ENCODE measurements around the gene CHIA. TPM values are rescaled to one million over a fixed set of nuclear protein-coding genes. Genes with fewer than 3 reads are reported as not detected.
"Not testable (repeated sequence)": the region's sequence is repeated elsewhere in the genome, so short reads cannot be mapped to it uniquely, and the experiment has no call there.

Gene CHIA
- total RNA-seq, 1 experiment from 2014 or later, result not detected

- RAD21 ChIA-PET (ENCODE audit: low non-redundant PET in 1 of 2, low total read pairs in 2 of 2, uncharacterized antibody in 2 of 2, unreplicated experiment in 2 of 2), result no interaction called here
- peaks cover under 1 to 2% of the 10 kb centered on the region in 2 experiments; a peak in 2 of 4 replicates for H3K4me1 ChIP-seq (ENCODE audit: control insufficient read depth in 1 of 2, insufficient read depth in 2 of 2, low read length in 2 of 2)
- CTCF ChIA-PET, result no interaction called here
- POLR2A ChIA-PET, result no interaction called here
- H3K27me3 ChIP-seq (ENCODE audit: insufficient read depth, low read length), result no peaks in the 10 kb centered on the region
- no peak overlapping the region for H3K4me2 ChIP-seq (ENCODE audit: low read length)
- no peaks in the 10 kb centered on the region for H3K79me2 ChIP-seq (ENCODE audit: insufficient read depth, low read length)
- H3K9me2 ChIP-seq (ENCODE audit: insufficient read depth), result no peaks in the 10 kb centered on the region
- no peak overlapping the region for H3K9ac ChIP-seq (ENCODE audit: low read length)
- intact Hi-C loops (cut with micrococcal nuclease), result no loop called here
- H3K36me3 ChIP-seq (ENCODE audit: control insufficient read depth in 1 of 2, insufficient read depth in 2 of 2, low read length in 2 of 2), result no peaks in the 10 kb centered on the region
- no peak overlapping the region for H3K27ac ChIP-seq (ENCODE audit: low read depth, low read length)
- no peak overlapping the region for H2AFZ ChIP-seq (ENCODE audit: low read depth, low read length, poor library complexity, severe bottlenecking)
- TF ChIP-seq RAD21 (IDR thresholded peaks at IDR 0.05; ENCODE audit: low read depth) (no peak), CBX3 (IDR thresholded peaks at IDR 0.05; ENCODE audit: low read depth) (no peak), SIN3A (IDR thresholded peaks at IDR 0.05; ENCODE audit: low read depth) (no peak), REST (IDR thresholded peaks at IDR 0.05; ENCODE audit: low read depth) (no peak), ELF1 (IDR thresholded peaks at IDR 0.05; ENCODE audit: borderline replicate concordance, low read depth) (no peak), MAX (IDR thresholded peaks at IDR 0.05) (no peak), POLR2A (IDR thresholded peaks at IDR 0.05; ENCODE audit: borderline replicate concordance, extremely low read depth, insufficient read depth, insufficient read length) (no peak), ZNF274 (IDR thresholded peaks at IDR 0.05; ENCODE audit: low read depth, low read length) (no peak), SRF (IDR thresholded peaks at IDR 0.05; ENCODE audit: low read depth) (no peak), EZH2phosphoT487 (IDR thresholded peaks at IDR 0.05; ENCODE audit: borderline replicate concordance) (no peak), ZFX (IDR thresholded peaks at IDR 0.05) (no peak), SP1 (IDR thresholded peaks at IDR 0.05; ENCODE audit: low read depth) (no peak), FOSL1 (IDR thresholded peaks at IDR 0.05; ENCODE audit: low read depth) (no peak), ZBTB33 (IDR thresholded peaks at IDR 0.05; ENCODE audit: extremely low read depth, insufficient replicate concordance, low read length) (no peak)
- H3K4me3 ChIP-seq (replicated peaks in 1 of 2; ENCODE audit: low read depth in 1 of 2, low read length in 2 of 2), result no peak overlapping the region
- no peaks in the 10 kb centered on the region for H4K20me1 ChIP-seq (ENCODE audit: insufficient read depth)
- no peaks in the 10 kb centered on the region for H3K9me3 ChIP-seq (ENCODE audit: control insufficient read depth in 1 of 2, insufficient read depth in 1 of 2, low read depth in 1 of 2, low read length in 2 of 2)
- no TSS peak for BruUV-seq (replicated peaks)
- DNase-seq (ENCODE audit: low read depth, low spot score) (no peak), ATAC-seq (no peak)
These were observed 68.7 kb downstream of the CHIA start for GRCh38 chr1:111359376-111359775.

- DNase-seq (ENCODE audit: low read depth, low spot score); H2AFZ ChIP-seq (ENCODE audit: low read depth, low read length, poor library complexity, severe bottlenecking): not testable (repeated sequence)
These were observed 69.6 kb downstream of the CHIA start for GRCh38 chr1:111360257-111360656.

More at GRCh38 chr1:111360257-111360656, 69.6 kb downstream of the CHIA start:
- H3K4me3 ChIP-seq (replicated peaks in 1 of 2; ENCODE audit: low read depth in 1 of 2, low read length in 2 of 2); H3K9me2 ChIP-seq (ENCODE audit: insufficient read depth); H3K36me3 ChIP-seq (ENCODE audit: control insufficient read depth in 1 of 2, insufficient read depth in 2 of 2, low read length in 2 of 2); H3K27me3 ChIP-seq (ENCODE audit: insufficient read depth, low read length); BruUV-seq (replicated peaks); intact Hi-C loops (cut with micrococcal nuclease); H3K4me2 ChIP-seq (ENCODE audit: low read length); CTCF ChIA-PET; H3K9me3 ChIP-seq (ENCODE audit: control insufficient read depth in 1 of 2, insufficient read depth in 1 of 2, low read depth in 1 of 2, low read length in 2 of 2); H3K4me1 ChIP-seq (ENCODE audit: control insufficient read depth in 1 of 2, insufficient read depth in 2 of 2, low read length in 2 of 2); H3K79me2 ChIP-seq (ENCODE audit: insufficient read depth, low read length); H3K9ac ChIP-seq (ENCODE audit: low read length); ATAC-seq; POLR2A ChIA-PET; H4K20me1 ChIP-seq (ENCODE audit: insufficient read depth); H3K27ac ChIP-seq (ENCODE audit: low read depth, low read length); RAD21 ChIA-PET (ENCODE audit: low non-redundant PET in 1 of 2, low total read pairs in 2 of 2, uncharacterized antibody in 2 of 2, unreplicated experiment in 2 of 2): not testable (repeated sequence)

Measured in HCT116 (cell line).